GM12878 (cell line): ENCODE measurements around the gene ITM2A. TPM values are rescaled to one million over a fixed set of nuclear protein-coding genes. Genes with fewer than 3 reads are reported as not detected.

ENCODE experiments used
- ATAC-seq: fragments of 200-7000 bp; cut with Tn5 transposase; 3 replicates; pipeline ENCODE4 v1.9.1; 2020; ENCODE audit warnings: mild to moderate bottlenecking, moderate library complexity
- BruUV-seq: library from RNA; stranded (reverse); fragments of 400-500 nt; replicated peaks from 2 replicates; lab custom pipeline; 2021; lab: Mats Ljungman, UMichigan
- CTCF ChIA-PET: fragments of 300-600 bp; sonication (Branson Sonifier 250); formaldehyde crosslinking; extraction: SDS; loops from one replicate; lab custom pipeline; 2021; ENCODE audit warnings: inconsistent platforms; lab: Yijun Ruan, JAX
- POLR2A ChIA-PET: fragments of 350-600 bp; formaldehyde crosslinking; extraction: SDS; loops from one replicate; lab custom pipeline; 2021; ENCODE audit warnings: inconsistent platforms; lab: Charles Lee
- RAD21 ChIA-PET: fragments of 300-600 bp; sonication (Branson Sonifier 250); formaldehyde crosslinking; loops from one replicate; lab custom pipeline; 2023; ENCODE audit warnings: antibody characterized with exemption; ENCODE audit not compliant: unreplicated experiment; lab: Charles Lee
- SMC1A ChIA-PET: fragments of 300-600 bp; sonication (Branson Sonifier 250); formaldehyde crosslinking; loops from one replicate; lab custom pipeline; 2023; ENCODE audit not compliant: unreplicated experiment, uncharacterized antibody; lab: Charles Lee
- DNase-seq: peaks from one replicate; pipeline ENCODE4 v3.0.0-alpha.2; 2011; ENCODE audit warnings: low read depth, low spot score
- FAIRE-seq: peaks from 3 replicates; lab custom pipeline; 2011; peaks lifted over from hg19 to GRCh38; lab: Jason Lieb, UNC
- H2AFZ ChIP-seq: 2 replicates; pipeline ENCODE4 v1.6.0; 2011; ENCODE audit warnings: low read depth, low read length, control low read depth; ENCODE audit not compliant: control insufficient read depth
- H3K27ac ChIP-seq: 2 replicates; pipeline ENCODE4 v1.5.1; 2011; ENCODE audit warnings: control low read depth; ENCODE audit not compliant: control insufficient read depth, insufficient read depth
- H3K27me3 ChIP-seq, 2 experiments: replicated peaks in 1 of 2; 2 replicates each; pipeline versions ENCODE4 v1.6.0 to v1.6.1; 2011; ENCODE audit warnings: low read length in 1 of 2; ENCODE audit not compliant: control insufficient read depth in 2 of 2, insufficient read depth in 2 of 2
- H3K36me3 ChIP-seq, 2 experiments: 2 replicates each; pipeline ENCODE4 v1.5.1; 2011; ENCODE audit warnings: low read length in 1 of 2; ENCODE audit not compliant: control insufficient read depth in 2 of 2, insufficient read depth in 2 of 2
- H3K4me1 ChIP-seq: 2 replicates; pipeline ENCODE4 v1.6.1; 2011; ENCODE audit warnings: mild to moderate bottlenecking, low read length, moderate library complexity, mixed read lengths; ENCODE audit not compliant: control insufficient read depth, insufficient read depth
- H3K4me2 ChIP-seq: 2 replicates; pipeline ENCODE4 v1.6.0; 2011; ENCODE audit warnings: control low read depth; ENCODE audit not compliant: control insufficient read depth, insufficient read depth
- H3K4me3 ChIP-seq: fragments of 200-600 bp; sonication (generic); 2 replicates; pipeline ENCODE4 v1.5.1; 2016
- H3K79me2 ChIP-seq: 2 replicates; pipeline ENCODE4 v1.6.0; 2011; ENCODE audit warnings: low read length; ENCODE audit not compliant: control insufficient read depth, insufficient read depth
- H3K9ac ChIP-seq: 2 replicates; pipeline ENCODE4 v1.8.0; 2011; ENCODE audit warnings: low read length, control low read depth, mixed read lengths; ENCODE audit not compliant: control insufficient read depth, insufficient read depth
- H3K9me3 ChIP-seq: replicated peaks from 3 replicates; pipeline ENCODE4 v1.5.1; 2011; ENCODE audit warnings: mild to moderate bottlenecking, low read length; ENCODE audit not compliant: control insufficient read depth, insufficient read depth
- H4K20me1 ChIP-seq: 2 replicates; pipeline ENCODE4 v1.6.0; 2011; ENCODE audit not compliant: control insufficient read depth, insufficient read depth
- ATF7 ChIP-seq: fragments of 450-650 bp; IDR thresholded peaks from 2 replicates; pipeline ENCODE4 v1.6.1; 2016; ENCODE audit warnings: low read depth, mild to moderate bottlenecking
- RAD21 ChIP-seq: IDR thresholded peaks from 2 replicates; pipeline ENCODE4 v1.6.1; 2011; ENCODE audit warnings: mild to moderate bottlenecking, low read depth, low read length, moderate library complexity; ENCODE audit not compliant: insufficient read depth
- SP1 ChIP-seq: IDR thresholded peaks from one replicate; pipeline ENCODE4 v1.6.1; 2011; ENCODE audit warnings: low read depth, low read length
- SUZ12 ChIP-seq: fragments of 200-600 bp; sonication (generic); IDR thresholded peaks from one replicate; pipeline ENCODE4 v1.6.1; 2018; ENCODE audit warnings: antibody characterized with exemption, mild to moderate bottlenecking; ENCODE audit not compliant: unreplicated experiment
- TARDBP ChIP-seq: IDR thresholded peaks from 2 replicates; pipeline ENCODE4 v1.6.1; 2016; ENCODE audit warnings: borderline replicate concordance
- TCF12 ChIP-seq: IDR thresholded peaks from 2 replicates; pipeline ENCODE4 v1.6.1; 2011; ENCODE audit warnings: low read depth, mild to moderate bottlenecking, low read length
- WGBS: methylation state at CpG from one replicate; pipeline ENCODE4 v1.1.6; 2016; ENCODE audit warnings: low lambda C conversion rate; ENCODE audit not compliant: insufficient replicate concordance, insufficient coverage; ENCODE audit errors: missing lambda C conversion rate; 5-methylcytosine and 5-hydroxymethylcytosine counted together
- in situ Hi-C: fragments of 300-500 bp; cut with MboI; formaldehyde crosslinking; loops from 9 replicates; pipeline ENCODE4 v1.14.3; 2018; ENCODE audit warnings: mixed read lengths
- intact Hi-C: fragments of 100-400 bp; cut with micrococcal nuclease; formaldehyde crosslinking; loops from one replicate; pipeline ENCODE4 v1.14.2; 2022; ENCODE audit not compliant: unreplicated experiment
- polyA plus RNA-seq, 11 experiments: library from polyadenylated mRNA; depleted of rRNA in 4 of 11; unstranded in 6 of 11; stranded (reverse) in 5 of 11; fragments of >200 nt; fragmentation: Nextera tagmentation in 4 of 11; fragmentation: Illumina TruSeq in 1 of 11; extraction: Ambion mirVana in 4 of 11; extraction: Trizol in 1 of 11; gene quantifications; 1 replicate in 1 of 11; 2 replicates in 10 of 11; pipeline versions ENCODE4 v1.2.1 to v1.2.3, GENCODE V29; 2011 to 2016; ENCODE audit warnings: inconsistent platforms in 2 of 11, missing spikeins in 2 of 11, low read depth in 1 of 11
- total RNA-seq, 4 experiments: library from RNA; depleted of rRNA in 3 of 4; stranded (reverse); fragments of >200 nt in 3 of 4; fragmentation: Illumina TruSeq in 1 of 4; extraction: Trizol in 1 of 4; gene quantifications; 2 replicates each; pipeline versions ENCODE4 v1.2.1 to v1.2.3, GENCODE V29; 2013 to 2021
- TF ChIP-seq, protein P1 (sequence below): fragments of 450-650 bp; IDR thresholded peaks from 2 replicates; pipeline ENCODE4 v1.6.1; 2017; ENCODE audit warnings: borderline replicate concordance
- TF ChIP-seq, protein P2 (sequence below): fragments of 450-650 bp; IDR thresholded peaks from 2 replicates; pipeline ENCODE4 v1.6.1; 2018; ENCODE audit warnings: borderline replicate concordance, mild to moderate bottlenecking; ENCODE audit not compliant: partially characterized antibody
- TF ChIP-seq, protein P3 (sequence below): fragments of 450-650 bp; formaldehyde crosslinking; IDR thresholded peaks from 2 replicates; pipeline ENCODE4 v1.4.0; 2020; ENCODE audit warnings: mild to moderate bottlenecking, moderate library complexity

Gene ITM2A
- total and polyA plus RNA-seq, 10 of the 15 experiments (the other 5 are each of a cell fraction or from before 2014, with no cell fraction given) = 29.6 to 202 (median 44.9) TPM

DNA sequence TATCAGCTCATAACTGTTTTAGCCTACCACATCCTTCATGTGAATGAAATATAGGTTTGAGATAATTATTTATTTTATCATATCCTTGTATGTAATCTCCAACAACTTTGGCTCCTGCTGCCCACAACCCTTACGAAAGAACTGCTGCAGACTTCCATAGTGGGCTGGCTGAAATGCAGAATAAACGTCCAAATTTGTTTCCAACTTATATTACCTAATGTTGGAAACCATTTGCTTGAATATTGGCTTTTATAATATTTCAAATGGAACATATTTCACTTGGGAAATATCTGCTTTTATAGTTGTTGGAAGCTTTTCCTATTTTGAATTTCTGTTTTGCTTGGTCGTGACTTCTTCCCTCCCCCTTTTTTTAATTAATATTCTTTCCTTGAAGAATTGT, 45.0 kb upstream of the ITM2A start:
- in situ Hi-C loops = no loop called here
- H3K27me3 ChIP-seq = no peaks in the 10 kb centered on the region
- H4K20me1 ChIP-seq = no peaks in the 10 kb centered on the region
- H3K9ac ChIP-seq = no peak overlapping the region
- H3K79me2 ChIP-seq = no peaks in the 10 kb centered on the region
- SMC1A ChIA-PET = interaction anchor here (0.7 to 3.1 kb wide), 5 partner anchors 141 to 857 kb away, joined by 3 to 14 read pairs (median 3); no protein-coding TSS in a partner anchor
- intact Hi-C loops = loop anchor here (2.0 to 5.0 kb wide), 3 partner anchors 140 to 855 kb away; no protein-coding TSS in a partner anchor
- RAD21 ChIA-PET = interaction anchor here (0.9 to 1.6 kb wide), 4 partner anchors 46 to 816 kb away, joined by 3 to 6 read pairs (median 3); no protein-coding TSS in a partner anchor
- H2AFZ ChIP-seq = no peak overlapping the region
- WGBS = 28% methylated on average over 3 of the region's 3 CpGs
- POLR2A ChIA-PET = no interaction called here
- no peak for ATAC-seq
- no TSS peak for BruUV-seq
- CTCF ChIA-PET = interaction anchor here (0.8 to 2.4 kb wide), 11 partner anchors 41 to 1502 kb away, joined by 3 to 18 read pairs (median 3); partner anchors contain the start of gene ATP7A
- H3K4me3 ChIP-seq = no peak overlapping the region
- no peak overlapping the region for H3K4me2 ChIP-seq
- H3K27ac ChIP-seq = no peak overlapping the region
- DNase-seq = no peak
- no peak for FAIRE-seq
- H3K4me1 ChIP-seq = no peaks in the 10 kb centered on the region
- H3K9me3 ChIP-seq = no peaks in the 10 kb centered on the region
- no peak for TF ChIP-seq SUZ12
- TF ChIP-seq TARDBP = no peak
- no peaks in the 10 kb centered on the region for H3K36me3 ChIP-seq

DNA sequence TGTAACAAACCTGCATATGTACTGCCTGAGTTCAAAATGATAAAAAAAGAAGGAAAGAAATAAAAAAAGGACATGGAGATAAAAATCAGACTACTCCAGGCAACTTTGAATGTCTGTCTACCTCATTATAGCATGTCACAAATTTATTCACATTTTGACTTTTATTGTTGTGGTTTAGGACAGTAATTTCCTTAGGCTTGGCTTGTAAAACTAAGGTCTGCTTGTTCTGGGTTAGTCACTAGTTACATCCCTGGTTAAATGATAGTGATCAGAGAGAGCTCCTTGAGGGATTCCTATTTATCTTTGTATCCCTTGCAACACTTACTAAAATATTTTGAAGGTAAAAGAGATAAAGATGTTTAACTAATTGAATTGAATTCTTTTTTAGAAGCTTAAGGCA, 42.5 kb upstream of the ITM2A start:
- POLR2A ChIA-PET = no interaction called here
- intact Hi-C loops (loop anchor here (5.0 kb wide), 2 partner anchors 137 to 852 kb away; no protein-coding TSS in a partner anchor), in situ Hi-C loops (no loop called here)
- Histone ChIP-seq H3K9ac (no peak overlapping the region), H3K79me2 (no peaks in the 10 kb centered on the region), H3K4me2 (no peak overlapping the region), H4K20me1 (no peaks in the 10 kb centered on the region), H3K4me3 (no peak overlapping the region), H3K9me3 (no peaks in the 10 kb centered on the region), H3K36me3 (no peaks in the 10 kb centered on the region), H3K27me3 (no peaks in the 10 kb centered on the region), H3K4me1 (no peaks in the 10 kb centered on the region), H2AFZ (no peak overlapping the region), H3K27ac (no peak overlapping the region)
- no peak for FAIRE-seq
- CTCF ChIA-PET = interaction anchor here (0.6 to 1.5 kb wide), 3 partner anchors 10 to 1877 kb away, joined by 3 to 6 read pairs (median 3); no protein-coding TSS in a partner anchor
- RAD21 ChIA-PET = interaction anchor here (0.8 to 1.3 kb wide), 4 partner anchors 139 to 328 kb away, joined by 3 to 4 read pairs (median 3); no protein-coding TSS in a partner anchor
- SMC1A ChIA-PET = interaction anchor here (0.5 to 2.0 kb wide), 2 partner anchors 44 to 1101 kb away, joined by 3 to 6 read pairs; no protein-coding TSS in a partner anchor
- no peak for ATAC-seq
- no peak for DNase-seq
- no TSS peak for BruUV-seq
- TF ChIP-seq RAD21 (no peak), SP1 (no peak), TCF12 (no peak), ATF7 (no peak)
- TF ChIP-seq, protein P1, sequence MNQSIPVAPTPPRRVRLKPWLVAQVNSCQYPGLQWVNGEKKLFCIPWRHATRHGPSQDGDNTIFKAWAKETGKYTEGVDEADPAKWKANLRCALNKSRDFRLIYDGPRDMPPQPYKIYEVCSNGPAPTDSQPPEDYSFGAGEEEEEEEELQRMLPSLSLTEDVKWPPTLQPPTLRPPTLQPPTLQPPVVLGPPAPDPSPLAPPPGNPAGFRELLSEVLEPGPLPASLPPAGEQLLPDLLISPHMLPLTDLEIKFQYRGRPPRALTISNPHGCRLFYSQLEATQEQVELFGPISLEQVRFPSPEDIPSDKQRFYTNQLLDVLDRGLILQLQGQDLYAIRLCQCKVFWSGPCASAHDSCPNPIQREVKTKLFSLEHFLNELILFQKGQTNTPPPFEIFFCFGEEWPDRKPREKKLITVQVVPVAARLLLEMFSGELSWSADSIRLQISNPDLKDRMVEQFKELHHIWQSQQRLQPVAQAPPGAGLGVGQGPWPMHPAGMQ = no peak
- TF ChIP-seq, protein P2, sequence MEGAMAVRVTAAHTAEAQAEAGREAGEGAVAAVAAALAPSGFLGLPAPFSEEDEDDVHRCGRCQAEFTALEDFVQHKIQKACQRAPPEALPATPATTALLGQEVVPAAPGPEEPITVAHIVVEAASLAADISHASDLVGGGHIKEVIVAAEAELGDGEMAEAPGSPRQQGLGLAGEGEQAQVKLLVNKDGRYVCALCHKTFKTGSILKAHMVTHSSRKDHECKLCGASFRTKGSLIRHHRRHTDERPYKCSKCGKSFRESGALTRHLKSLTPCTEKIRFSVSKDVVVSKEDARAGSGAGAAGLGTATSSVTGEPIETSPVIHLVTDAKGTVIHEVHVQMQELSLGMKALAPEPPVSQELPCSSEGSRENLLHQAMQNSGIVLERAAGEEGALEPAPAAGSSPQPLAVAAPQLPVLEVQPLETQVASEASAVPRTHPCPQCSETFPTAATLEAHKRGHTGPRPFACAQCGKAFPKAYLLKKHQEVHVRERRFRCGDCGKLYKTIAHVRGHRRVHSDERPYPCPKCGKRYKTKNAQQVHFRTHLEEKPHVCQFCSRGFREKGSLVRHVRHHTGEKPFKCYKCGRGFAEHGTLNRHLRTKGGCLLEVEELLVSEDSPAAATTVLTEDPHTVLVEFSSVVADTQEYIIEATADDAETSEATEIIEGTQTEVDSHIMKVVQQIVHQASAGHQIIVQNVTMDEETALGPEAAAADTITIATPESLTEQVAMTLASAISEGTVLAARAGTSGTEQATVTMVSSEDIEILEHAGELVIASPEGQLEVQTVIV = no peak
- TF ChIP-seq, protein P3, sequence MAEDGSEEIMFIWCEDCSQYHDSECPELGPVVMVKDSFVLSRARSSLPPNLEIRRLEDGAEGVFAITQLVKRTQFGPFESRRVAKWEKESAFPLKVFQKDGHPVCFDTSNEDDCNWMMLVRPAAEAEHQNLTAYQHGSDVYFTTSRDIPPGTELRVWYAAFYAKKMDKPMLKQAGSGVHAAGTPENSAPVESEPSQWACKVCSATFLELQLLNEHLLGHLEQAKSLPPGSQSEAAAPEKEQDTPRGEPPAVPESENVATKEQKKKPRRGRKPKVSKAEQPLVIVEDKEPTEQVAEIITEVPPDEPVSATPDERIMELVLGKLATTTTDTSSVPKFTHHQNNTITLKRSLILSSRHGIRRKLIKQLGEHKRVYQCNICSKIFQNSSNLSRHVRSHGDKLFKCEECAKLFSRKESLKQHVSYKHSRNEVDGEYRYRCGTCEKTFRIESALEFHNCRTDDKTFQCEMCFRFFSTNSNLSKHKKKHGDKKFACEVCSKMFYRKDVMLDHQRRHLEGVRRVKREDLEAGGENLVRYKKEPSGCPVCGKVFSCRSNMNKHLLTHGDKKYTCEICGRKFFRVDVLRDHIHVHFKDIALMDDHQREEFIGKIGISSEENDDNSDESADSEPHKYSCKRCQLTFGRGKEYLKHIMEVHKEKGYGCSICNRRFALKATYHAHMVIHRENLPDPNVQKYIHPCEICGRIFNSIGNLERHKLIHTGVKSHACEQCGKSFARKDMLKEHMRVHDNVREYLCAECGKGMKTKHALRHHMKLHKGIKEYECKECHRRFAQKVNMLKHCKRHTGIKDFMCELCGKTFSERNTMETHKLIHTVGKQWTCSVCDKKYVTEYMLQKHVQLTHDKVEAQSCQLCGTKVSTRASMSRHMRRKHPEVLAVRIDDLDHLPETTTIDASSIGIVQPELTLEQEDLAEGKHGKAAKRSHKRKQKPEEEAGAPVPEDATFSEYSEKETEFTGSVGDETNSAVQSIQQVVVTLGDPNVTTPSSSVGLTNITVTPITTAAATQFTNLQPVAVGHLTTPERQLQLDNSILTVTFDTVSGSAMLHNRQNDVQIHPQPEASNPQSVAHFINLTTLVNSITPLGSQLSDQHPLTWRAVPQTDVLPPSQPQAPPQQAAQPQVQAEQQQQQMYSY (CRISPR knock-in tag) = no peak
